Fibroblast of peridontal ligament (primary cell): ENCODE data around the gene NFKBIB.
A peak's percentile ranks its signal among the peaks of the same experiment; 100 is the strongest.
"Not testable (repeated sequence)": the region's sequence is repeated elsewhere in the genome, so short reads cannot be mapped to it uniquely, and the experiment has no call there.

Experiments
- DNase-seq: peaks from one replicate; pipeline ENCODE4 v3.0.0-alpha.2; 2010; ENCODE audit errors: extremely low read depth

The NFKBIB gene

DNA sequence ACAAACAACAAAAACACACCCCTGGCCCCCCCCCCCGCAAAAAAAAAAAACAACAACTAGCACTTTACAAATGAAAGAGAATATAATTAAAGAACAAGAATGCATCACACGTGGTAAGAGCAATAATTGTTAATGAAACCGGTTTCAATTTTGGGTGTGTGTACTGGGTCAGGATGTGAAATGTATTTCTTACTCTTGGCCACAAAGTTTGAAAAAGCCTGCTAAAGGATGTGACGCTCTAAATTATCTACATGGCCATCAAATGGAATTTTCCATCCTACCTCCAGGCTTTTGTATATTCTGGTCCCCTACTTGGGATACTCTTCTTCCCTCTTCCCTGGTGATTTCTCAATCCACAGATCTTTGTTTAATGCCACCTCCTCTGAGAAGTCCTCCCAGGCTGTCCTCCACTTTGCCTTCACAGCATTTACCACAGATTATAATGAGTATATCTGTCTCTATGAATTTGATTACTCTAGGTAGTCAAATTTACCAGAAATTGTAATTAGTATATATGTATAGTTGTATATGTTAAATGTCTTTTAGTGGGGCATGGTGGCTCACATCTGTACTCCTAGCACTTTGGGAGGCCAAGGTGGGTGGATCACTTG, 28.7 kb downstream of the NFKBIB start:
- no peak for DNase-seq

DNA sequence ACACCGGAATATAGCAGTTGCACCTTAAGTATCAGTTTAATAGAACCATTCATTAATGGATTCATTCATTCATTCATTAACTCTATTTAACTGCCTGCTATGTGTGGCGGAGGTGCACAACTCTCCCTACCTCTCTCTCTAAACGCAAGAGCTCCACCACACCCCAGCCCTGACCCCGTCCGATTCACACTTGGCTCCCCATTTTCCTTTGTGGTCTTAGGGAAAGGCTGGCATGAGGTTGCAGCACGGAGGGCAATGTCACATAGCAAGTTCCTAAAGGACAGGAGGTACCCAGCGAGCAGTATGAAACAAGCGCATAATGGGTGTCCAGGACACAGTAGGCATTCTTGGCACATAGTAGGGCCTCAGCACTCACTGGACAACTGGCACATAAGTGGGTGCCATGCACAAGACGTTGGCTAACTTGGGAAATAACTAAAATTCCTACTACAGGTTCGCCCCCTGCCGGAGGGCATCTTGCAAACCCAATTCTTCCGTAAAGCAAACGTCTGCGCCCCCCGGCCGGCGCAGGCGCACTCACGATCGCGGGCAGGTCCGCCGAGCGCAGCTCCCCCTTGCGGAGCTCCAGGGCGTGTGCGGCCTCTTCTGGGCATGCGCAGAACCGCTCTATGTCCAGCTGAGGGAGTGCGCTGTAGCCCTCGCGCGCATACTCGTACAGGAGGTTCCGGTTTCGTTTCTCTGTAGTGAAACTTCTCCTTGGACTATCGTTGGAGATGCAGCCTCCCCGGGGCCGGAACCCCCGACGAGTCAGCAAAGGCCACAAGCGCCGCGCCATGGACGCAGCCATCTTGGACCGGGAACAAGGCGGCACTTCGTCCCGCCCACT, 30.4 kb downstream of the NFKBIB start, which contains the start of gene SARS2:
TSS of gene SARS2 (minus strand) at position 835 of the 847 bp plus-strand sequence. CDS start at position 808, 27 bp downstream.
- peak; percentile 95 for DNase-seq

DNA sequence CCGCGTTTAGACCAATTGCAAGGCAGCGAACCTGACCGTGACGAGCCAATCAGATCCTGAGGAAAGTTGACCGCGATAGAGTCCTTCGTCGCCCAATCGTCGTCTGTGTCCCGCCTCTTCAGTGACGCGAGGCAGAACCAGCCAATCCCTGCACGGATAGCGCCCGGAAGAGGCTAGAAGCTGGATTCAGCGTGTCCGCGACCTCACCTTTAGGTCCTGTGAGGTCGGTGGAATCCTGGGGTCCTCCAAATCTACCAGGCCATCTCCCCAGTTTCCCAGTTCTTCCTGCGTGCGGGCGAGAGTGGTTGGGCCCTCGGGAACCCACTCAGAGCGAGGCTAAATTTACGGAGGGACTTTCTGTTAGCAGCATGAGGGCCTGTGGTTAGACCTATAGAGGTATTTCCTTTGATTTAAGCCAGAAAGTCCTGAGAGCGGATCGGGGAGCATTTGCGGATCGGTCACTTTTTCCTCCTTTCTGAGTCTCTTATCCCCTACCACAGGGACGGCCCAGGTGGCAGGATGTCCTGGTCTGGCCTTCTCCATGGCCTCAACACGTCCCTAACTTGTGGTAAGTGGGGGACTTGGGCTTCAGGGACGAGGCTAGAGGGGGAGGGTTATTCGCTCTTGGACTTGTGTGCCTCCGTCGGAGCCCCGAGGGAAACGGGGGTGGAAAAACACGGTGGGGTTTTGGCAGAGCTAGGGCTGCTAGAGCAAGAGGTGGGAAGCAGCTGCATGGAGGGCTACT, 31.2 kb downstream of the NFKBIB start, which contains the start of gene MRPS12:
TSS of gene MRPS12 (plus strand) at position 169 of the 745 bp plus-strand sequence. CDS start at position 520, 351 bp downstream.
- peak; percentile 100 for DNase-seq

DNA sequence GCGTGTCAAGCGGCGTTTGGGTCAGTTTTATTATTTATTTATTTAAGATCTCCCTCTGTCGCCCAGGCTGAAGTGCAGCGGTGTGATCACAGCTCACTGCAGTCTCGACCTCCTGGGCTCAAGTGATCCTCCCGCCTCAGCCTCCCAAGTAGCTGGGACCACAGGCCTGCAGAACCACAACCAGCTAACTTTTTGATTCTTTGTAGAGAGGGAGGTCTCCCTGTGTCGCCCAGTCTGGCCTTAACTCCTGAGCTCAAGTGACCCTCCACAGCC, 31.7 kb downstream of the NFKBIB start:
- no peak for DNase-seq

DNA sequence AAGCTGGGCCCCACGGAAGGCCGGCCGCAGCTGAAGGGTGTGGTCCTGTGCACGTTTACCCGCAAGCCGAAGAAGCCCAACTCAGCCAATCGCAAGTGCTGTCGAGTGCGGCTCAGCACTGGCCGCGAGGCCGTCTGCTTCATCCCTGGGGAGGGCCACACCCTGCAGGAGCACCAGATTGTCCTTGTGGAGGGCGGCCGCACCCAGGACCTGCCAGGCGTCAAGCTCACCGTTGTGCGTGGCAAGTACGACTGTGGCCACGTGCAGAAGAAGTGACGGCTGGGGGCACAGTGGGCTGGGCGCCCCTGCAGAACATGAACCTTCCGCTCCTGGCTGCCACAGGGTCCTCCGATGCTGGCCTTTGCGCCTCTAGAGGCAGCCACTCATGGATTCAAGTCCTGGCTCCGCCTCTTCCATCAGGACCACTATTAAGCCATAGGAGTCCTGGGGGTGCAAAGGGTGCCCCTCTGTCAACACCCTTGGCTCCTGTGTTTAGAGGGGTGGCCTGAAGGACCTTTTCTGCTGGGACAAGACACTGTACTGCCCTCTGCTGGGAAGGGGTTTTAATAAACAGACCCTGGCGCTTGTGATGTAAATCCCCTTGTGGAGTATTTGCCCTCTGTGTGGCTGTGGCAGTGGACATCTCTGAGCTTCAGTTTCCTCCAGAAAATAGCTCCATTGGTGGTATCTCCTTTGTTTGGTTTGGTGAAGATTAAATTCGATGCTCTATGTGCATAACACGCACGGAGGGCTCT, 32.8 kb downstream of the NFKBIB start:
- peak; percentile 36 for DNase-seq

DNA sequence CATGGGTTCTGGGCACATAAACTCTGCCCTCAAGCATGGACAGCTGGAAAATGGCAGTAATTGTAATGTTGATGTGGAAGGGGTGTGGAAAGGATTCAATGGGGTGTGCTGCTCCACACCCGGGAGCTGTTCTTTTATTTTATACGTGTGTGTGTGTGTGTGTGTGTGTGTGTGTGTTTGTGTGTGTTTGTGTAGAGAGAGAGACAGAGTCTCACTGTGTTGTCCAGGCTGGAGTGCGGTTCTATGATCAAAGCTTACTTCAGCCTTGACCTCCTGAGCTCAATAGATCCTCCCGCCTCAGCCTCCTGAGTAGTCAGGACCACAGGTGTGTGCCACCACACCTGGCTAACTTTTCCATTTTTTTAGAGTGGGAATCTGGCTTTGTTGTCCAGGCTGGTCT, 33.8 kb downstream of the NFKBIB start:
- no peak for DNase-seq

DNA sequence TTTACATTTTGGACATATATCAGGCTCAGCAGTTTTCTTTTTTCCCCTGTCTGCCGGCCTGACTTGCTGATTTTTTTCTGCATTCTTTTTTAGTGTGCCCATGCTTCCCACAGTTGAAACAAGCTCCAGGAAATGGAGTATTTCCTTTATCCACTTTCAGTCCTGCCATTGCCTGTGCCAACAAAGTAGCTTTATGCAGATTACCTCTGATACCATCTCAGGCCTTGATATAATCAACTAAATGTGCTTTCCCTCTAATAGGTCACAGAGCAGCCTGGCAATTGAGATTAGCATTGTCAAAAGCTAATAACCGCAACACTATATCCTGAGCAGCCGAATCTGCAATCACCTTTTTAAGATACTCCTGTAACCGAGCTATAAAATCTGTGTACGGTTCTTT, 40.2 kb downstream of the NFKBIB start:
- no peak for DNase-seq

DNA sequence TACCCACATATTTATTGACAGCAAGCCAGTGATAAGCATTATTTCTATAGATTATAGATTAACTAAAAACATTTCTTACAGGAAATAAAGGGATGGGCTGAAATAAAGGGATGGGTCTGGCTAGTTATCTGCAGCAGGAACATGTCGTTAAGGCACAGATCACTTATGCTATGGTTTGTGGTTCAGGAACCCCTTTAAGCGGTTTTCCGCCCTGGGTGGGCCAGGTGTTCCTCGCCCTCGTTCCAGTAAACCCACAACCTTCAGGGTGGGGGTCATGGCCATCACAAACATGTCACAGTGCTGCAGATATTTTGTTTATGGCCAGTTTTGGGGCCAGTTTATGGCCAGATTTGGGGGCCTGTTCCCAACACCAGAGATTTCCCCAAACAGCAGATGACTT, 41.7 kb downstream of the NFKBIB start:
- DNase-seq = not testable (repeated sequence)

DNA sequence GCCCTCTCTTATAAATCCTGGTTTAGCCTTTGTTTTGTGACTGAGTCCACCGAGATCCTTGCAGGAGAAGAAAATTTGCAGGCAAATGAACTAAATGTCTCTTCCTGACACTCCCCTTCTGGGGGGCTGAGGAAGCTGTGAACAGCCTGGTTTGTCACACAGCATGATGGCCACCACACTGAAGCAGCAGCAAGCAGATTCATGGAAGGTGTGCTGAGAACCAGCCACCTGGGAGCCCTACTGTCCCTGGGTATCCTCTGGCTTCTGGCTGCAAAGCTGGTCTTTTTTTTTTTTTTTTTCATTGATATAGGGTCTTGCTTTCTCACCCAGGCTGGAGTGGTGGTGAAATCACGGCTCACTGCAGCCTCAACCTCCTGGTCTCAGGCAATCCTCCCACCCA, 42.2 kb downstream of the NFKBIB start:
- DNase-seq = no peak

DNA sequence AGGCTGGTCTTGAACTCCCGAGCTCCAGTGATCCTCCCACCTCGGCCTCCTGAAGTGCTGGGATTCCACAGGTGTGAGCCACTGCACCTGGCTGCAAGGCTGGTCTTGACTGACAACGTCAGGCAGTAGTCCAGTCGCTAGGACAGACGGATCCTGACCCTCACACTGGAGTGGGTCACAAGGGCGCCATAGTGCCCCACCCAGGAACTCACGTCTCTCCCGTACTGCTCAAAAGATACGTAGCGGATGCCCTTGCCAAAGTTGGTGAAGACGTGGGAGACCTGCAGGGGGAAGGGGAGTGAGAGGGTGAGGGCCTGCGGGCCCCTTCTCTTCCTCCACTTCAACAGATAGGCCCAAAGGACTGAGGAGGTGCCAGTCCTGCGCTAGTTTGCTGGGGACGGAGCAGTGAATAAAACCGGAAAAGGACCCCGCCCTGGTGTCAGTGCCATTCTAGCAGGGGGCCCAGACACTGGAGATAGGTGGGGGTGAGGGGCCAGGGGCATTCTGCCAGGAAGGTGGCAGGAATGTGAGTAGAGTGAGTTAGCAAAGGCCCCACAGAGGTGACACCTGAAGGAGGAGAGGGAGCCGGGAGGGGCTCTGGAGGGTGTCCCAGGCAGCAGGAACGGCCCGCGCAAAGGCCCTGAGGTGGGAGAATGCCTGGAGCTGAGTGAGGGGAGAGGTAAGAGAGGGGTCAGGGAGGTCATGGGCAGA, 42.9 kb downstream of the NFKBIB start:
- no peak for DNase-seq

DNA sequence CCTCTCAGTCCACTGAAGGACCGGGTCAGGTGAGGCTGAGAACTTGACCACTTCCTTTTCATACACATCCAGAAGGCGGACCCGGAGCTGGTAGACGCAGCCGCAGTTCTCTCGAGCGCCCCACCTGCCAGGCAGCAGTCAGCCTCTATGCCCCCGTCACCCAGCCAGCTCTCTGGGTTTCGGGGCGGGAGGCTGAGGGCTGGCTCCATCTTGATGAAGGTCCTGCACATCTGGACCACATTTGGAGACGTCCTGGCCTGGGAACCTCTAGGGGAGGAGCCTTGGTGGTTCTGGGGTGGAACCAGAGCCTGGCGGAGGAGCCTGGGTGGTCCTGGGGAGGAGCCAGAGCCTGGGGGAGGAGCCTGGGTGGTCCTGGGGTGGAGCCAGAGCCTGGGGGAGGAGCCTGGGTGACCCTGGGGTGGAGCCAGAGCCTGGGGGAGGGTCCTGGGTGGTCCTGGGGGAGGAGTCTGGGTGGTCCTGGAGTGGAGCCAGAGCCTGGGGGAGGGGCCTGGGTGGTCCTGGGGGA, 45.3 kb downstream of the NFKBIB start:
- DNase-seq = no peak

DNA sequence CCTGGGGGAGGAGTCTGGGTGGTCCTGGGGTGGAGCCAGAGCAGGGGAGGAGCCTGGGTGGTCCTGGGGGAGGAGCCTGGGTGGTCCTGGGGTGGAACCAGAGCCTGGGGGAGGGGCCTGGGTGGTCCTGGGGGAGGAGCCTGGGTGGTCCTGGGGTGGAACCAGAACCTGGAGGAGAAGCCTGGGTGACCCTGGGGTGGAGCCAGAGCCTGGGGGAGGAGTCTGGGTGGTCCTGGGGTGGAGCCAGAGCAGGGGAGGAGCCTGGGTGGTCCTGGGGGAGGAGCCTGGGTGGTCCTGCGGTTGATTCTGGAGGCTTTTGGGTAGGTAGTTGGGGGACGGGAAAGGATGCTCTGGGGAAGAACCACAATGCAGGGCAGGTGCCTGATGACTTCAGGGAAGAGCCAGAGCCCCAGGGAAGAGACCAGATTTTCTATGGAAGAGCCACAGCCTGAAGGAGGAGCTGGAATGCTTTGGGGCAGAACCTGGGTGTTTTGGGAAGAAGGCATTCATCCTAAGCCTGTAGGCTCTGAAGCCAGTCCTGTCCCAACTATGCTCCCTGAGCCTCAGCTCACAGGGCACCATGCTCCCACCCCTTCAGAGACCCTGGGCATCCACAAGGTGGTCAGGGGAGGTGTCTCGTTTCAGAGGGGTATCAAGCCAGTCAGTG, 45.9 kb downstream of the NFKBIB start:
- no peak for DNase-seq

DNA sequence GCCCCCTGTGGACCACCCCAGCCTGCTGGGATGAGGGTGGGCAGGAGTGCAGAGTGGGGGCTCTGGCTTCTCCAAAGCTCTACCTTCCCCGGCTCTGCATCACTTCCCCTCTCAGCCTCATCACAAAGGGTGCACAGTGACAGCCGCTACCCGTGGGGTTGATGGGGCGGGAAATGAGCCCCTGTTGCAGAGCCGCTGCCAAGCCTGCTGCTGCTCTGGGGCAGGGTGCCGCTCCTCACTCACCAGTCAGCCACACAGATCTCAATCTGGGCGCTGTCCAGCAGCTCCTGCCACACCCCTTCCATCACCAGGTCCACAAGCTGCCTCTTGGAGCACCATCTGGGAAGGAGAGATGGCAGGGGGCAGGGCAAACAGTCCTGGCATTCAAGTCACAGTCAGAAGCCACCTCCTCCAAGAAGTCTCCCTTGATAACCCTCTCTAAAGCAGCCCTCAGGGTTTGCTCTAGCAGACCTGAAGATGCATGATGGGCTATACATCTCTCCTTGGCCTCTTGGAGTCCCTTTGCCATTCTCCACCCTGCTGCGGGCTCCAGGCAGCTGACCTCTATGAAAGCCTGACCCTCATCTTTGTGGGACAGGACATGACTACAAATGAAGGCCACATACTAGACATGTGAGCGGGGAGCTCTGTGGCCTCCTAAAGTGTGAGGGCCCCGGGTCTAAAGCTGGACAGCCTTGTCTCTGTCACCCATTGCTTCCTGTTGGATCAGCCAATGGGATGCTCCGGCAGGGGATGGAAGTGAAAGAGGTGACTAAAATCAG, 46.7 kb downstream of the NFKBIB start:
- DNase-seq = no peak

DNA sequence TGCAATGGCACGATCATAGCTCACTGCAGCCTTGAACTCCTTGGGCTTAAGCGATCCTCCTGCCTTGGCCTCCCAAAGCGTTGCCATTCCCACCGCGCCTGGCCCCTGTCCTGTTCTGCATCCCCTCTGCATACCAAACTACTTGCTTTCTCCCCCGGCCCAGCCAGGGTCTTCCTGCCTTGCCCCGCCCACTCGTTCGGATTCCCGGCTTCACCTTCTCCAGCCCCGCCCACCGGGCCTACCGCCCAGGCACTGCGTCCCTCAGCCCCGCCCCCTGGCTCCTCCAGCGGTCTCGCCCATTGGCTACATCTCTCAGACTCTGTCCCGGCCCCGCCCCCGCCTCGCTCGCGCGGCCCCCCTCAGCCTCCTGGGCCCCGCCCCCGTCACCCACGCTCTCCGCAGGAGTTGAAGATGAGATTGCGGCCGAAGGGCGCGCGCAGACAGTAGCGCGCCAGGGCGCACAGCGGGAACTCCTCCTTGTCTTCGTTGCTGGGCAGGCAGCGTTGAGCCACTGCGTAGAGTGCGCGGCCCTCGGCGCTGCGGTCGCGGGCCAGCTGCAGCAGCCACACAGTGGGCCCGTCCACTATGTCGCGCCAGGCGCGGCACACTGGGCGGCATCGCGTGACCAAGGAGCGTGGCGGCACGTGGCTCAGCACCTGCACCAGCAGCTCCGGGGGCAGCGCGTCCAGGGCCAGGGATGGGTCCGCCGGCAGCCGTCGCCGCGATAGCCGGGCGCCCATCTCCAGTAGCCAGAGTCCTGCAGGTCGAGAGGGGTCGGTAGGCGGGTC, 50.0 kb downstream of the NFKBIB start:
- peak; percentile 21 for DNase-seq

DNA sequence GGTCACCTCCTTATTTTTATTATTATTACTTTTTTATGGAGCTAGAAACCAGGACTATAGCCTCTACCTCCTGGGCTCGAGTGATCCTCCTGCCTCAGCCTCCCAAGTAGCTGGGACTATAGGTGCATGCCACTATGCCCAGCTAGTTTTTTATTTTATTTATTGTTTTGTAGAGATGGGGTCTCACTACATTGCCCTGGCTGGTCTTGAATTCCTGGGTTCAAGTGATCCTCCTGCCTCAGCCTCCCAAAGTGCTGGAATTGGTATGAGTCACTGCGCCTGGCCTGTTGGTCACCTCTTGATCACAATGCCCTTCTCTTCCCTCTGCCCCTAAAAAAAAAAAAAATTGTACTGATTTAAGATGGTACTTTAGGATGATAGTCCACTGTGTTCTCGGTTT, 51.4 kb downstream of the NFKBIB start:
- no peak for DNase-seq

DNA sequence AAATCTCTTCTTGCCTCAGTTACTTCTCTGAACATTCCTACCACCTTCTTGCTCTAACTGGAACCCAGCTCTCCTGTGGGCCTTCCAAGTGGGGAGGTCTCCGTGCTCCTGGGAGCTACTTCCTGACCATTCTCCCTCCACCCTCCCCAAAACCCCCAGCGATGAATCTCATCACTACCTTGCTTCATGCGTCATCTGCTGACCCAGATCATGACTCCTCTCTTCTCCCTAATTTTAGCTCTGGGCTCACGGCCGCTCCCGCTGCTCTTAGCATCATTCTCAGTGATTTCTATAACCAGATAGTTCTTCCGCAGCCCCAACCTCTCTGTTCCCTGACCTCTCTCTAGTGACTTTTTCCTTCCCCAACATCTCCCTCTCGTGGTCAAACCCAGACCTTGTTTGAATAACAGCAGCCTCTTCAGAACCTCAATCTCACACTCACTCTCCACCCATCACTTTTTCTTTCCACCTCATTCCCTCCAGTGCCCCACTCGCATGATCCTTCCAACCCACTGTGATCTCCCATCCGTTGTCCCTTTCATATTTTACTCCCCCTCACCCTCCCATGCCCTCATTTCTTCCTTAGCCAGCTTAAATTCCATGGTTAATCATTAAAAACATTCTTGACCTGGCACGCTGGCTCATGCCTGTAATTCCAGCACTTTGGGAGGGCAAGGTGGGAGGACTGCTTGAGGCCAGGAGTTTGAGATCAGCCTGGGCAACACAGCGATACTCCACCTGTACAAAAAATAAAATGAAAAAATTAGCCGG, 52.8 kb downstream of the NFKBIB start:
- no peak for DNase-seq

DNA sequence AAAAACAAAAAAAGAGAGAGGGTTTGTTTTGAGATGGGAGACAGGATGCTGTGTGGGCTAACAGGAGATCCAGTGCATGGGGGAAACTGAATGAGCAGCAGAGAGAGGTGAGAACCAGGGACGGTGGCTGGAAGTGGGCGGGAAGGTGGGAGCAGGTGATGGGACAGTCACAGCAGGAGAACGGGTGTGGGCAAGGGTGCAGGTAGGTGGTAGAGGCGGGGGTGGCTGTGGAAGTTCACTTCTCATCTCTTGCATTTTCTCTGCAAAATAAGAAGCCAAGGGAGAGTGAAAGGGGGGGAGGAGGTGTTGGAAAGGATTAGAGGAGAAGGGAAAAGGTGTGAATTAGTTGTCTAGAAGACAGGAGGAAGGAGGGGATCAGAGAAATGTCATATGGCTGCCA, 53.9 kb downstream of the NFKBIB start:
- DNase-seq = no peak

DNA sequence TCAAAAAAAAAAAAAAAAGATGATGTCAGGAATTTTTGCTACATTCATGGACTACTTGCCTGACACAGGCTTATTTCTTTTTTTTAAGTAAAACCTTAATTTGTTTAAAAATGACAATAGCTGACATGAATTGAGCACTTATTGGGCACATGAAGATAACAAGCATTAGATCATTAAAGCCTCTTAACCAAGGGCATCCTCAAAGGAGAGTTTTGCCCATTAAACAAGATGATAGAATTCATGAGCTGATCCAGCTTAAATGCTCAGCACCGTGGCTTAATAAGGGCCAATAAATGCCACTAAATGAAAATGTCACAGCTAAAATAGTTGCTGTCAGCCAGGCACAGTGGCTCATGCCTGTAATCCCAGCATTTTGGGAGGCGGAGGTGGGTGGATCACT, 56.5 kb downstream of the NFKBIB start:
- no peak for DNase-seq
